Measurements from ENCODE around the gene PPEF2. TPM values are rescaled to one million over a fixed set of nuclear protein-coding genes. Genes with fewer than 3 reads are reported as not detected.
"Not testable (repeated sequence)": the region's sequence is repeated elsewhere in the genome, so short reads cannot be mapped to it uniquely, and the experiment has no call there.

Gene PPEF2
- total RNA-seq, 1 experiment from 2014 or later, result not detected

- Histone ChIP-seq H2AK5ac (ENCODE audit: insufficient read length, low read length) (no peak overlapping the region), H2AFZ (ENCODE audit: low read length) (no peak overlapping the region), H3K14ac (ENCODE audit: insufficient read depth, low read length) (no peak overlapping the region), H3K27ac (ENCODE audit: insufficient read length, low read depth, low read length) (no peak overlapping the region), H2BK12ac (ENCODE audit: insufficient read length, low read depth, low read length) (no peak overlapping the region), H4K20me1 (ENCODE audit: control insufficient read depth, insufficient read depth, insufficient read length) (no peaks in the 10 kb centered on the region), H3K23me2 (ENCODE audit: insufficient read length, low read depth, low read length, poor library complexity, severe bottlenecking) (no peaks in the 10 kb centered on the region), H3K4me2 (ENCODE audit: insufficient read depth, insufficient read length, low read length) (no peak overlapping the region), H3K4ac (ENCODE audit: low read depth, low read length) (no peak overlapping the region), H3K27me3 (ENCODE audit: insufficient read depth, low read length) (no peaks in the 10 kb centered on the region), H4K5ac (ENCODE audit: insufficient read length, low read depth, low read length) (no peak overlapping the region), H4K91ac (ENCODE audit: insufficient read length, low read depth, low read length) (no peak overlapping the region), H2BK20ac (ENCODE audit: low read depth, low read length, poor library complexity, severe bottlenecking) (no peak overlapping the region), H2BK120ac (ENCODE audit: low read depth, low read length, poor library complexity, severe bottlenecking) (no peak overlapping the region), H3T11ph (ENCODE audit: low read length) (no peak overlapping the region), H2BK5ac (ENCODE audit: insufficient read length, low read length) (no peak overlapping the region), H3K23ac (ENCODE audit: insufficient read length, low read depth, low read length) (no peak overlapping the region), H3K4me1 (ENCODE audit: insufficient read depth, low read length) (no peaks in the 10 kb centered on the region), H4K8ac (replicated peaks; ENCODE audit: insufficient read length, low read depth, low read length) (no peak overlapping the region), H3K18ac (ENCODE audit: insufficient read length, low read depth, low read length) (no peak overlapping the region), H2BK15ac (ENCODE audit: low read depth, low read length) (no peak overlapping the region), H3K79me1 (ENCODE audit: insufficient read depth, low read depth, low read length, poor library complexity, severe bottlenecking) (no peaks in the 10 kb centered on the region), H3K56ac (ENCODE audit: insufficient read length, low read depth, low read length) (no peak overlapping the region), H3K9me3 (ENCODE audit: control insufficient read depth, low read depth, low read length) (no peaks in the 10 kb centered on the region), H3K9ac (ENCODE audit: extremely low read depth, insufficient read length, low read length) (no peak overlapping the region), H3K79me2 (ENCODE audit: insufficient read depth, low read length) (no peaks in the 10 kb centered on the region)
- no peaks in the 10 kb centered on the region for H3K4me1 Mint-ChIP-seq
- H3K9me3 Mint-ChIP-seq, result no peaks in the 10 kb centered on the region
- H3K27me3 Mint-ChIP-seq (ENCODE audit: low read depth), result no peaks in the 10 kb centered on the region
- H3K27ac Mint-ChIP-seq, result 0 out of 7 replicates have a peak overlapping the region, but pooled peaks of 1 of the 3 experiments have one; percentile 13
- TF ChIP-seq, protein P1, sequence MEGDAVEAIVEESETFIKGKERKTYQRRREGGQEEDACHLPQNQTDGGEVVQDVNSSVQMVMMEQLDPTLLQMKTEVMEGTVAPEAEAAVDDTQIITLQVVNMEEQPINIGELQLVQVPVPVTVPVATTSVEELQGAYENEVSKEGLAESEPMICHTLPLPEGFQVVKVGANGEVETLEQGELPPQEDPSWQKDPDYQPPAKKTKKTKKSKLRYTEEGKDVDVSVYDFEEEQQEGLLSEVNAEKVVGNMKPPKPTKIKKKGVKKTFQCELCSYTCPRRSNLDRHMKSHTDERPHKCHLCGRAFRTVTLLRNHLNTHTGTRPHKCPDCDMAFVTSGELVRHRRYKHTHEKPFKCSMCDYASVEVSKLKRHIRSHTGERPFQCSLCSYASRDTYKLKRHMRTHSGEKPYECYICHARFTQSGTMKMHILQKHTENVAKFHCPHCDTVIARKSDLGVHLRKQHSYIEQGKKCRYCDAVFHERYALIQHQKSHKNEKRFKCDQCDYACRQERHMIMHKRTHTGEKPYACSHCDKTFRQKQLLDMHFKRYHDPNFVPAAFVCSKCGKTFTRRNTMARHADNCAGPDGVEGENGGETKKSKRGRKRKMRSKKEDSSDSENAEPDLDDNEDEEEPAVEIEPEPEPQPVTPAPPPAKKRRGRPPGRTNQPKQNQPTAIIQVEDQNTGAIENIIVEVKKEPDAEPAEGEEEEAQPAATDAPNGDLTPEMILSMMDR (conservative IDR thresholded peaks at IDR 0.05), result no peak
- no peak overlapping the region for H3K4me3 Mint-ChIP-seq
- H3K36me3 Mint-ChIP-seq (ENCODE audit: insufficient read depth in 1 of 3, low read depth in 3 of 3), result no peaks in the 10 kb centered on the region; a peak in 1 of 7 replicates
- WGBS (ENCODE audit: extremely low coverage, insufficient read length, low lambda C conversion rate), result no CpG with 5 or more reads among the region's 3 CpGs
- no peak for DNase-seq
Measured at GRCh38 chr4:75930152-75930551, 27.9 kb upstream of the PPEF2 start.

GRCh38 chr4:75924916-75925315, 22.7 kb upstream of the PPEF2 start:
- Mint-ChIP-seq H3K36me3 (ENCODE audit: insufficient read depth in 1 of 3, low read depth in 3 of 3) (peaks cover 0 to 13% (median 0%) of the 10 kb centered on the region in 3 experiments; a peak in 4 of 7 replicates), H3K4me1 (peaks cover 22 to 23% of the 10 kb centered on the region in 2 experiments), H3K27ac (peak overlapping the region in 1 of 3 experiments; percentile 63; a peak in 2 of 7 replicates)
- H3K23ac ChIP-seq (ENCODE audit: insufficient read length, low read depth, low read length); H2BK120ac ChIP-seq (ENCODE audit: low read depth, low read length, poor library complexity, severe bottlenecking); H3K23me2 ChIP-seq (ENCODE audit: insufficient read length, low read depth, low read length, poor library complexity, severe bottlenecking); H4K8ac ChIP-seq (replicated peaks; ENCODE audit: insufficient read length, low read depth, low read length); H3K27me3 ChIP-seq (ENCODE audit: insufficient read depth, low read length); H3K4ac ChIP-seq (ENCODE audit: low read depth, low read length); H3K9me3 Mint-ChIP-seq; H3K79me2 ChIP-seq (ENCODE audit: insufficient read depth, low read length); H3K4me3 Mint-ChIP-seq; H2AFZ ChIP-seq (ENCODE audit: low read length); H2BK12ac ChIP-seq (ENCODE audit: insufficient read length, low read depth, low read length); H2BK20ac ChIP-seq (ENCODE audit: low read depth, low read length, poor library complexity, severe bottlenecking); H3K14ac ChIP-seq (ENCODE audit: insufficient read depth, low read length); H4K5ac ChIP-seq (ENCODE audit: insufficient read length, low read depth, low read length); H3K27ac ChIP-seq (ENCODE audit: insufficient read length, low read depth, low read length); H3T11ph ChIP-seq (ENCODE audit: low read length); DNase-seq; H3K4me2 ChIP-seq (ENCODE audit: insufficient read depth, insufficient read length, low read length); H3K4me1 ChIP-seq (ENCODE audit: insufficient read depth, low read length); H2BK15ac ChIP-seq (ENCODE audit: low read depth, low read length); H4K91ac ChIP-seq (ENCODE audit: insufficient read length, low read depth, low read length); H3K9me3 ChIP-seq (ENCODE audit: control insufficient read depth, low read depth, low read length); H3K9ac ChIP-seq (ENCODE audit: extremely low read depth, insufficient read length, low read length); H3K79me1 ChIP-seq (ENCODE audit: insufficient read depth, low read depth, low read length, poor library complexity, severe bottlenecking); H2BK5ac ChIP-seq (ENCODE audit: insufficient read length, low read length); H3K56ac ChIP-seq (ENCODE audit: insufficient read length, low read depth, low read length); H3K18ac ChIP-seq (ENCODE audit: insufficient read length, low read depth, low read length); H2AK5ac ChIP-seq (ENCODE audit: insufficient read length, low read length); H3K27me3 Mint-ChIP-seq (ENCODE audit: low read depth); H4K20me1 ChIP-seq (ENCODE audit: control insufficient read depth, insufficient read depth, insufficient read length): not testable (repeated sequence)
- WGBS (ENCODE audit: extremely low coverage, insufficient read length, low lambda C conversion rate), result no CpG with 5 or more reads among the region's 11 CpGs

All from H9 (cell line).